Liver (tissue), 9 donors: Measurements from ENCODE around the gene RYR2. TPM values are rescaled to one million over a fixed set of nuclear protein-coding genes. Genes with fewer than 3 reads are reported as not detected.

ENCODE experiments used
- DNase-seq: peaks from one replicate; pipeline ENCODE4 v3.0.0-alpha.2; 2017; ENCODE audit warnings: low spot score
- H3K27ac ChIP-seq, 2 donors: one replicate each; pipeline ENCODE4 v1.7.0; 2013; ENCODE audit warnings: inconsistent platforms in 2 of 2, low read length in 2 of 2, control low read depth in 1 of 2, low read depth in 1 of 2, mild to moderate bottlenecking in 1 of 2
- H3K27me3 ChIP-seq, 4 donors: one replicate each; pipeline versions ENCODE4 v1.6.1 to v1.7.0; 2013; ENCODE audit warnings: low read length in 3 of 4, inconsistent platforms in 1 of 4, mild to moderate bottlenecking in 1 of 4, moderate library complexity in 1 of 4; ENCODE audit not compliant: control insufficient read depth in 4 of 4, insufficient read depth in 4 of 4
- H3K36me3 ChIP-seq, 4 donors: one replicate each; pipeline versions ENCODE4 v1.6.1 to v1.7.0; 2013; ENCODE audit warnings: low read length in 3 of 4, mild to moderate bottlenecking in 3 of 4, low read depth in 1 of 4, moderate library complexity in 1 of 4; ENCODE audit not compliant: control insufficient read depth in 4 of 4, insufficient read depth in 3 of 4
- H3K4me1 ChIP-seq, 4 donors: one replicate each; pipeline versions ENCODE4 v1.6.1 to v1.7.0; 2013; ENCODE audit warnings: low read length in 3 of 4, mild to moderate bottlenecking in 3 of 4, moderate library complexity in 1 of 4; ENCODE audit not compliant: control insufficient read depth in 4 of 4, insufficient read depth in 4 of 4
- H3K4me3 ChIP-seq, 3 donors: one replicate each; pipeline versions ENCODE4 v1.6.1 to v1.7.0; 2013; ENCODE audit warnings: low read length in 3 of 3, control low read depth in 1 of 3, low read depth in 1 of 3, mild to moderate bottlenecking in 1 of 3
- H3K9ac ChIP-seq, 2 donors: one replicate each; pipeline ENCODE4 v1.7.0; 2013; ENCODE audit warnings: low read length in 2 of 2, mild to moderate bottlenecking in 2 of 2, moderate library complexity in 2 of 2, control low read depth in 1 of 2, low read depth in 1 of 2
- H3K9me3 ChIP-seq, 4 donors: one replicate each; pipeline versions ENCODE4 v1.6.1 to v1.7.0; 2013; ENCODE audit warnings: low read length in 3 of 4; ENCODE audit not compliant: control insufficient read depth in 4 of 4
- CTCF ChIP-seq: fragments of 150-350 bp; IDR thresholded peaks from 2 replicates; pipeline ENCODE4 v1.5.1; 2017; ENCODE audit warnings: improper control_type of control experiment, low read depth, low read length; ENCODE audit not compliant: missing input control
- EGR1 ChIP-seq, 2 donors: IDR thresholded peaks; 2 replicates each; pipeline ENCODE4 v1.6.1; 2016 to 2018; ENCODE audit warnings: antibody characterized with exemption in 2 of 2, low read depth in 2 of 2
- FOXA1 ChIP-seq: IDR thresholded peaks from 2 replicates; pipeline ENCODE4 v1.6.1; 2016; ENCODE audit warnings: antibody characterized with exemption
- FOXA2 ChIP-seq: IDR thresholded peaks from 2 replicates; pipeline ENCODE4 v1.6.1; 2016; ENCODE audit warnings: antibody characterized with exemption
- GABPA ChIP-seq, 2 donors: IDR thresholded peaks in 1 of 2; conservative IDR thresholded peaks in 1 of 2; 2 replicates each; pipeline ENCODE4 v1.6.1; 2016; ENCODE audit warnings: antibody characterized with exemption in 2 of 2, mild to moderate bottlenecking in 1 of 2, moderate library complexity in 1 of 2
- HNF4A ChIP-seq, 2 donors: conservative IDR thresholded peaks; 2 replicates each; pipeline ENCODE4 v1.6.1; 2016; ENCODE audit warnings: antibody characterized with exemption in 2 of 2, mild to moderate bottlenecking in 2 of 2
- HNF4G ChIP-seq: IDR thresholded peaks from 2 replicates; pipeline ENCODE4 v1.6.1; 2016; ENCODE audit warnings: antibody characterized with exemption
- JUND ChIP-seq, 2 donors: IDR thresholded peaks; 2 replicates each; pipeline ENCODE4 v1.6.1; 2016; ENCODE audit warnings: antibody characterized with exemption in 2 of 2
- MAX ChIP-seq: IDR thresholded peaks from 2 replicates; pipeline ENCODE4 v1.6.1; 2016; ENCODE audit warnings: antibody characterized with exemption
- NR2F2 ChIP-seq: IDR thresholded peaks from 2 replicates; pipeline ENCODE4 v1.6.1; 2016; ENCODE audit warnings: antibody characterized with exemption
- RAD21 ChIP-seq, 2 donors: IDR thresholded peaks; 2 replicates each; pipeline ENCODE4 v1.6.1; 2016; ENCODE audit warnings: antibody characterized with exemption in 2 of 2, mild to moderate bottlenecking in 2 of 2
- REST ChIP-seq: IDR thresholded peaks from 2 replicates; pipeline ENCODE4 v1.6.1; 2016; ENCODE audit warnings: antibody characterized with exemption, mild to moderate bottlenecking
- RXRA ChIP-seq, 2 donors: IDR thresholded peaks; 2 replicates each; pipeline ENCODE4 v1.6.1; 2017 to 2018; ENCODE audit warnings: antibody characterized with exemption in 2 of 2, mild to moderate bottlenecking in 1 of 2
- SP1 ChIP-seq: IDR thresholded peaks from 2 replicates; pipeline ENCODE4 v1.6.1; 2018; ENCODE audit warnings: antibody characterized with exemption, mild to moderate bottlenecking
- TAF1 ChIP-seq: conservative IDR thresholded peaks from 2 replicates; pipeline ENCODE4 v1.6.1; 2016; ENCODE audit warnings: antibody characterized with exemption, mild to moderate bottlenecking
- YY1 ChIP-seq: IDR thresholded peaks from 2 replicates; pipeline ENCODE4 v1.6.1; 2016; ENCODE audit warnings: antibody characterized with exemption, mild to moderate bottlenecking
- WGBS: extraction: QIAGEN DNeasy Blood & Tissue Kit; methylation state at CpG from one replicate; pipeline ENCODE4 v1.1.7; 2013; 5-methylcytosine and 5-hydroxymethylcytosine counted together
- polyA plus RNA-seq, 2 donors: library from polyadenylated mRNA; stranded (reverse) in 1 of 2; unstranded in 1 of 2; fragments of 200-250 nt in 1 of 2; fragments of >200 nt in 1 of 2; fragmentation: Nextera tagmentation in 1 of 2; extraction: Ambion mirVana in 1 of 2; gene quantifications; one replicate each; pipeline versions ENCODE4 v1.2.1 to v1.2.3, GENCODE V29; 2013 to 2015
- total RNA-seq, 2 donors: library from RNA; depleted of rRNA; stranded (reverse); fragments of >200 nt; gene quantifications; one replicate each; pipeline ENCODE4 v1.2.3, GENCODE V29; 2014
- TF ChIP-seq, protein P1 (sequence below): IDR thresholded peaks from 2 replicates; pipeline ENCODE4 v1.6.1; 2016; ENCODE audit warnings: antibody characterized with exemption
- TF ChIP-seq, protein P2 (sequence below): IDR thresholded peaks from 2 replicates; pipeline ENCODE4 v1.6.1; 2016; ENCODE audit warnings: antibody characterized with exemption
- donor health status: healthy.
- donor health status: healthy.
- donor health status: healthy.
- donor health status: healthy.
- donor health status: healthy.

RYR2 gene
- total and polyA plus RNA-seq, 4 donors: 0.06 to 0.75 (median 0.31) TPM

DNA sequence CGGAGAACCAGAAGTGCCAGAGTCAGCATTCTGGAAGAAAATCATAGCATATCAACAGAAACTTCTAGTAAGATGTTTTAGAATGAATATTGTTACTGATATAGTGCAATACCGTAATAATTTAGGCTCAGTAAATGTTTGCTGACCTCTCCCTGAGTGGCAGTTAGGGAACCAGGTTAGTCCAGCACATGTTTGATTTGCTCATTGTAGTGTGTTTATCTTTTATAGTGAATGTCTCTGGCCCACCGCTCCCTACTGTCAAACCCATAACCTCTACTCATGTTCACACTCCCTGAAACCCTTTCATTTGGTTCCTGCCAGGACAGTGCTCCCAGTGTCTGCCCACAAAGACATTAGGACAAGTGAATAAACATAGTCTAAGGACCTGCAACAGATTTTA lies 746.1 kb downstream of the RYR2 start:
- no peaks in the 10 kb centered on the region for H3K4me1 ChIP-seq
- no peaks in the 10 kb centered on the region for H3K36me3 ChIP-seq
- no peak overlapping the region for H3K9ac ChIP-seq
- H3K27me3 ChIP-seq: no peaks in the 10 kb centered on the region
- DNase-seq: no peak
- H3K27ac ChIP-seq: no peak overlapping the region
- H3K4me3 ChIP-seq: no peak overlapping the region
- WGBS: 81% methylated on average over 3 of the region's 3 CpGs
- TF ChIP-seq, protein P1, sequence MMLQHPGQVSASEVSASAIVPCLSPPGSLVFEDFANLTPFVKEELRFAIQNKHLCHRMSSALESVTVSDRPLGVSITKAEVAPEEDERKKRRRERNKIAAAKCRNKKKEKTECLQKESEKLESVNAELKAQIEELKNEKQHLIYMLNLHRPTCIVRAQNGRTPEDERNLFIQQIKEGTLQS: no peak
- no peak for TF ChIP-seq RAD21 (IDR thresholded peaks at IDR 0.05)
- TF ChIP-seq JUND (IDR thresholded peaks at IDR 0.05): no peak
- TF ChIP-seq CTCF: no peak
- no peak for TF ChIP-seq REST
- TF ChIP-seq TAF1: no peak
- no peak for TF ChIP-seq EGR1 (IDR thresholded peaks at IDR 0.05; ENCODE audit: low read depth in 2 of 2)
- TF ChIP-seq SP1: no peak
- TF ChIP-seq YY1: no peak
- TF ChIP-seq HNF4A (conservative IDR thresholded peaks at IDR 0.05): no peak
- TF ChIP-seq FOXA1: no peak
- TF ChIP-seq FOXA2: no peak
- TF ChIP-seq RXRA (IDR thresholded peaks at IDR 0.05): no peak
- no peak for TF ChIP-seq GABPA (IDR thresholded peaks at IDR 0.05 in 1 of 2, conservative IDR thresholded peaks at IDR 0.05 in 1 of 2)
- no peak for TF ChIP-seq NR2F2
- no peak for TF ChIP-seq MAX
- no peak for TF ChIP-seq HNF4G
- TF ChIP-seq, protein P2, sequence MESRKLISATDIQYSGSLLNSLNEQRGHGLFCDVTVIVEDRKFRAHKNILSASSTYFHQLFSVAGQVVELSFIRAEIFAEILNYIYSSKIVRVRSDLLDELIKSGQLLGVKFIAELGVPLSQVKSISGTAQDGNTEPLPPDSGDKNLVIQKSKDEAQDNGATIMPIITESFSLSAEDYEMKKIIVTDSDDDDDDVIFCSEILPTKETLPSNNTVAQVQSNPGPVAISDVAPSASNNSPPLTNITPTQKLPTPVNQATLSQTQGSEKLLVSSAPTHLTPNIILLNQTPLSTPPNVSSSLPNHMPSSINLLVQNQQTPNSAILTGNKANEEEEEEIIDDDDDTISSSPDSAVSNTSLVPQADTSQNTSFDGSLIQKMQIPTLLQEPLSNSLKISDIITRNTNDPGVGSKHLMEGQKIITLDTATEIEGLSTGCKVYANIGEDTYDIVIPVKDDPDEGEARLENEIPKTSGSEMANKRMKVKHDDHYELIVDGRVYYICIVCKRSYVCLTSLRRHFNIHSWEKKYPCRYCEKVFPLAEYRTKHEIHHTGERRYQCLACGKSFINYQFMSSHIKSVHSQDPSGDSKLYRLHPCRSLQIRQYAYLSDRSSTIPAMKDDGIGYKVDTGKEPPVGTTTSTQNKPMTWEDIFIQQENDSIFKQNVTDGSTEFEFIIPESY: no peak
- H3K9me3 ChIP-seq: no peaks in the 10 kb centered on the region
